A549 (cell line): Measurements from ENCODE around the gene CENPK. TPM values are rescaled to one million over a fixed set of nuclear protein-coding genes. Genes with fewer than 3 reads are reported as not detected.
A peak's percentile ranks its signal among the peaks of the same experiment; 100 is the strongest.

ENCODE experiments used
- ATAC-seq, 2 experiments: fragments of 200-7000 bp in 1 of 2; fragments of >200 bp in 1 of 2; cut with Nextera tagmentation in 1 of 2; cut with Tn5 transposase in 1 of 2; 3 replicates each; pipeline versions ENCODE4 v1.8.0 to v1.9.1; 2018 to 2020; ENCODE audit warnings: mild to moderate bottlenecking in 1 of 2, moderate library complexity in 1 of 2
- CTCF ChIA-PET: fragments of 300-600 bp; sonication (Branson Sonifier 250); formaldehyde crosslinking; extraction: SDS; loops from one replicate; lab custom pipeline; 2021; ENCODE audit warnings: antibody characterized with exemption, inconsistent platforms; lab: Yijun Ruan, JAX
- POLR2A ChIA-PET: fragments of 350-600 bp; formaldehyde crosslinking; extraction: SDS; loops from one replicate; lab custom pipeline; 2021; ENCODE audit warnings: antibody characterized with exemption, inconsistent platforms; lab: Yijun Ruan, JAX
- DNase-seq, 2 experiments: peaks; one replicate each; pipeline versions ENCODE4 v3.0.0 to v3.0.0-alpha.2; 2011 to 2016; ENCODE audit warnings: low read depth in 1 of 2, low spot score in 1 of 2
- FAIRE-seq: peaks from 2 replicates; lab custom pipeline; 2011; peaks lifted over from hg19 to GRCh38; lab: Jason Lieb, UNC
- H3K27ac ChIP-seq, 2 experiments: fragments of >200 bp; sonication (Bioruptor Twin); formaldehyde crosslinking; 3 replicates each; pipeline ENCODE4 v1.5.1; 2016 to 2017
- H3K4me1 ChIP-seq: fragments of >200 bp; sonication (Bioruptor Twin); formaldehyde crosslinking; 3 replicates; pipeline ENCODE4 v1.6.1; 2016
- H3K4me2 ChIP-seq: fragments of >200 bp; sonication (Bioruptor Twin); formaldehyde crosslinking; 3 replicates; pipeline ENCODE4 v1.6.1; 2016
- H3K4me3 ChIP-seq: fragments of >200 bp; sonication (Bioruptor Twin); formaldehyde crosslinking; 3 replicates; pipeline ENCODE4 v1.5.1; 2016
- H3K9me3 ChIP-seq: fragments of >200 bp; sonication (Bioruptor Twin); formaldehyde crosslinking; 3 replicates; pipeline ENCODE4 v1.6.1; 2016
- CHD4 ChIP-seq: fragments of 200-600 bp; sonication (generic); IDR thresholded peaks from 2 replicates; pipeline ENCODE4 v1.6.1; 2016; ENCODE audit warnings: antibody characterized with exemption, mild to moderate bottlenecking, borderline replicate concordance
- EHMT2 ChIP-seq: fragments of 200-600 bp; sonication (generic); IDR thresholded peaks from 2 replicates; pipeline ENCODE4 v1.6.1; 2016; ENCODE audit warnings: antibody characterized with exemption, low read depth, mild to moderate bottlenecking, moderate library complexity
- FOSL2 ChIP-seq, 2 experiments: fragments of 450-650 bp in 1 of 2; fragments of >200 bp in 1 of 2; sonication (Bioruptor Twin) in 1 of 2; formaldehyde crosslinking; IDR thresholded peaks; 2 replicates each; pipeline versions ENCODE4 v1.5.0 to v1.6.1; 2016 to 2020; ENCODE audit warnings: mild to moderate bottlenecking in 1 of 2, moderate library complexity in 1 of 2
- GATA3 ChIP-seq: IDR thresholded peaks from 2 replicates; pipeline ENCODE4 v1.6.1; 2012; ENCODE audit warnings: borderline replicate concordance
- HOXA7 ChIP-seq: fragments of 250-450 bp; sonication (Bioruptor Pico); IDR thresholded peaks from 2 replicates; pipeline ENCODE4 v1.5.0; 2020; ENCODE audit warnings: mild to moderate bottlenecking, moderate library complexity
- JUN ChIP-seq, 2 experiments: fragments of >200 bp; sonication (Bioruptor Twin); formaldehyde crosslinking; IDR thresholded peaks; 2 replicates in 1 of 2; 3 replicates in 1 of 2; pipeline ENCODE4 v1.6.1; 2016 to 2017
- KDM1A ChIP-seq: fragments of 200-600 bp; sonication (generic); IDR thresholded peaks from 2 replicates; pipeline ENCODE4 v1.6.1; 2016; ENCODE audit warnings: low read depth, mild to moderate bottlenecking
- MAZ ChIP-seq: fragments of 150-350 bp; IDR thresholded peaks from 2 replicates; pipeline ENCODE4 v1.6.1; 2014; ENCODE audit warnings: antibody characterized with exemption, low read depth, low read length, borderline replicate concordance
- RAD21 ChIP-seq, 2 experiments: fragments of >200 bp in 1 of 2; sonication (Bioruptor Twin) in 1 of 2; formaldehyde crosslinking in 1 of 2; IDR thresholded peaks in 1 of 2; conservative IDR thresholded peaks in 1 of 2; 2 replicates in 1 of 2; 3 replicates in 1 of 2; pipeline ENCODE4 v1.6.1; 2012 to 2018; ENCODE audit warnings: inconsistent platforms in 1 of 2
- RCOR1 ChIP-seq: fragments of 150-350 bp; IDR thresholded peaks from 2 replicates; pipeline ENCODE4 v1.6.1; 2014; ENCODE audit warnings: antibody characterized with exemption, low read length, low read depth
- SMC3 ChIP-seq: fragments of >200 bp; sonication (Bioruptor Twin); formaldehyde crosslinking; IDR thresholded peaks from 3 replicates; pipeline ENCODE4 v1.6.1; 2018; ENCODE audit warnings: inconsistent platforms
- WGBS: methylation state at CpG from one replicate; pipeline ENCODE4 v1.1.6; 2017; ENCODE audit errors: missing lambda C conversion rate; 5-methylcytosine and 5-hydroxymethylcytosine counted together
- polyA plus RNA-seq, 4 experiments: library from polyadenylated mRNA; depleted of rRNA in 3 of 4; stranded (reverse); fragments of >200 nt; fragmentation: RNase III in 1 of 4; extraction: RNeasy Plus Mini Kit Qiagen cat#74134 plus additional on column Dnase treatment in 1 of 4; gene quantifications; 2 replicates in 3 of 4; 3 replicates in 1 of 4; pipeline ENCODE4 v1.2.3, GENCODE V29; 2011 to 2017
- TF ChIP-seq, protein P1 (sequence below): fragments of >200 bp; sonication (Bioruptor Twin); formaldehyde crosslinking; IDR thresholded peaks from 3 replicates; pipeline ENCODE4 v1.5.1; 2016
- TF ChIP-seq, protein P2 (sequence below): IDR thresholded peaks from 2 replicates; pipeline ENCODE4 v1.6.1; 2012
- TF ChIP-seq, protein P3 (sequence below): fragments of 250-450 bp; sonication (Bioruptor Pico); IDR thresholded peaks from 2 replicates; pipeline ENCODE4 v1.5.0; 2020; ENCODE audit warnings: low read depth, mild to moderate bottlenecking, moderate library complexity
- TF ChIP-seq, protein P4 (sequence below): fragments of >200 bp; sonication (Bioruptor Twin); formaldehyde crosslinking; IDR thresholded peaks from 3 replicates; pipeline ENCODE4 v1.6.1; 2016

CENPK gene
- polyA plus RNA-seq, 2 of the 4 experiments (the other 2 are of a cell fraction) = 71.2 to 72.7 TPM

DNA sequence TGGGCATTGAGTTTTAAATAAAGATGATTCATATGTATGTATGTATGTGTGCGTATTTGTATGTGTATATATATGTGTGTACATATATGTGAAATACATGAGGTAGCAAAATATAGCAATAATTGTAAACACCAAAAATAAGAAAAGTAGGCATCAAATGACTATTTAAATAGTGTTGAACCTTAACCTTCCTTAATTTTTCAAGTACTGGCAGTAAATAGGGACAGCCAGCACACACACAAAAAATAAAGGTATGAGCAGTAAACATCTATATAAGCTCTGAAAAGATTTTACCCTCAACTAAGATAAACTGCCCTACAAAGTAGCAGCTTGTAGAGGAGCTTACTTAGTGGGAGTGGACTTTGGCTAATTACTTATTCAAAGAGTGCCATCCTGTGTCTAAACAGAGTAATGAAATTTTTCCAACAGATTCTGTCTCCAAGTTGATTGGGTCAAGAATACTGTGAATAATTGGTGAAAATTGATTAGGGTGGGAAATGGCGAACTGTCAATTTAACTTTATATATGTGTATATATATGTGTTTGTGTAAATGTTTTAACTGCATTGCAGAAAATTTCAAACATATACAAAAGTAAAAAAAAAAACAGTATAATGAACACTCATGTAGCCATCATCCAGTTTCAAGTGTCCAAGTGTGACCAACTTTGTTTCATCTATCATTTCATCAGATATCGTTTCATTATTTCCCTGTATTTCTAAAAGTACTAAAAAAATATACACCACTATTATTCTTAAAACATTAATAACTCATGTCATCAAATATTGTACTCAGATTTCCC, 79.2 kb downstream of the CENPK start:
- Histone ChIP-seq H3K4me1 (peaks cover 22% of the 10 kb centered on the region; the same call in 2 of the 3 replicates), H3K4me2 (peak overlapping the region; percentile 100), H3K27ac (no peak overlapping the region)
- DNase-seq = peak in 1 of 2 experiments; percentile 63
- CTCF ChIA-PET = interaction anchor here (0.6 to 5.1 kb wide), 27 partner anchors 9 to 850 kb away, joined by 3 to 41 read pairs (median 3); no protein-coding TSS in a partner anchor
- peak; percentile 36 for FAIRE-seq
- TF ChIP-seq CHD4 = no peak
- TF ChIP-seq RAD21 (conservative IDR thresholded peaks at IDR 0.05 in 1 of 2, IDR thresholded peaks at IDR 0.05 in 1 of 2) = peak; percentile 85 to 88
- TF ChIP-seq, protein P1, sequence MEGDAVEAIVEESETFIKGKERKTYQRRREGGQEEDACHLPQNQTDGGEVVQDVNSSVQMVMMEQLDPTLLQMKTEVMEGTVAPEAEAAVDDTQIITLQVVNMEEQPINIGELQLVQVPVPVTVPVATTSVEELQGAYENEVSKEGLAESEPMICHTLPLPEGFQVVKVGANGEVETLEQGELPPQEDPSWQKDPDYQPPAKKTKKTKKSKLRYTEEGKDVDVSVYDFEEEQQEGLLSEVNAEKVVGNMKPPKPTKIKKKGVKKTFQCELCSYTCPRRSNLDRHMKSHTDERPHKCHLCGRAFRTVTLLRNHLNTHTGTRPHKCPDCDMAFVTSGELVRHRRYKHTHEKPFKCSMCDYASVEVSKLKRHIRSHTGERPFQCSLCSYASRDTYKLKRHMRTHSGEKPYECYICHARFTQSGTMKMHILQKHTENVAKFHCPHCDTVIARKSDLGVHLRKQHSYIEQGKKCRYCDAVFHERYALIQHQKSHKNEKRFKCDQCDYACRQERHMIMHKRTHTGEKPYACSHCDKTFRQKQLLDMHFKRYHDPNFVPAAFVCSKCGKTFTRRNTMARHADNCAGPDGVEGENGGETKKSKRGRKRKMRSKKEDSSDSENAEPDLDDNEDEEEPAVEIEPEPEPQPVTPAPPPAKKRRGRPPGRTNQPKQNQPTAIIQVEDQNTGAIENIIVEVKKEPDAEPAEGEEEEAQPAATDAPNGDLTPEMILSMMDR = peak; percentile 79
- TF ChIP-seq HOXA7 (CRISPR knock-in tag) = no peak
- TF ChIP-seq KDM1A = no peak
- no peak for TF ChIP-seq RCOR1
- peak; percentile 71 for TF ChIP-seq SMC3
- no peak for TF ChIP-seq MAZ
- TF ChIP-seq JUN (IDR thresholded peaks at IDR 0.05) = no peak
- no peak for TF ChIP-seq EHMT2
- TF ChIP-seq, all 56 proteins: peak for 3
- Histone ChIP-seq H3K9me3 (no peaks in the 10 kb centered on the region), H3K4me3 (peak overlapping the region; percentile 65; the same call in 2 of the 3 replicates)
- ATAC-seq = peak; percentile 62 to 75; a peak in 5 of 6 replicates
- 2% methylated on average over 3 of the region's 3 CpGs for WGBS
- POLR2A ChIA-PET = interaction anchor here (0.6 to 4.4 kb wide), 3 partner anchors 267 to 380 kb away, joined by 3 to 22 read pairs (median 4); no protein-coding TSS in a partner anchor

DNA sequence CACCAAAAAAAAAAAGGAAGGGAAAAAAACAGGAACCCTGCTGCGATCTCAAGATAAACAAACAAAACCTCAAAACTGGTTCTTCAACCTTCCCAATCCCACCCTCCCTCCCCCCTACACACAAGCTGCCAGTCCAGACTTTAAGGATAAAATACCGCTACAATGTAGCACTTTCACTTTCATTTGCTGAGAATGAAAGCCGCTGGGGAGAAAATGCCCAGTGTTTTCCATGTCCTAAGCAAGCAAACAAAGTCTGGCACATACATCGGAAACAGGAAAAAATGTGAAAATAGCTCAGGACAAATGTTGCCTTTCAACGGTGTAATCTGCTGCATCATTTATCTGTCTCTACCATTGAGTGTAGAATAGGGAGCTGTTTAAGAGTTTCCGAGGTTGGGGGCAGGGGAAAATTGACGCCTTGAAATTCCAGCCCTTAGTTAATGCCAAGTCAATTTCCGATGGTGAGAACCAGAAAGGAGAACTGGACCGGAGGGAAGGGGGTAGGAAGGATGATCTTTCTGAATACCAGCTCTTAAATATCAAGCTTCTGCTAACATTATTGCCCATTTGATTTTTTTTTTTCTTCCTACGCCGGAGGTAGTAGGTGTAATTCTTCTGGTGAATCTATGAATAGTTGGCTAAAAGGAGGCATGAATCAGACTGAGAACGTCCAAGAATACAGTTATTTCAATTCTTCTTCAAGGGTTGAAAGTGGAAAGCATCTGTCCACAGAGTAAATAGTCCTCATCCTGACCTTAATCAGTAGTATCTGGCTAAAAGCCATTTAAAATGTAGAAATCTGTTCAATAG, 80.0 kb downstream of the CENPK start:
- H3K4me3 ChIP-seq = peak overlapping the region; percentile 65
- TF ChIP-seq, protein P2, sequence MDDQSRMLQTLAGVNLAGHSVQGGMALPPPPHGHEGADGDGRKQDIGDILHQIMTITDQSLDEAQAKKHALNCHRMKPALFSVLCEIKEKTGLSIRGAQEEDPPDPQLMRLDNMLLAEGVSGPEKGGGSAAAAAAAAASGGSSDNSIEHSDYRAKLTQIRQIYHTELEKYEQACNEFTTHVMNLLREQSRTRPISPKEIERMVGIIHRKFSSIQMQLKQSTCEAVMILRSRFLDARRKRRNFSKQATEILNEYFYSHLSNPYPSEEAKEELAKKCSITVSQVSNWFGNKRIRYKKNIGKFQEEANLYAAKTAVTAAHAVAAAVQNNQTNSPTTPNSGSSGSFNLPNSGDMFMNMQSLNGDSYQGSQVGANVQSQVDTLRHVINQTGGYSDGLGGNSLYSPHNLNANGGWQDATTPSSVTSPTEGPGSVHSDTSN = no peak
- TF ChIP-seq, all 56 proteins: peak for 0
- CTCF ChIA-PET = interaction anchor here (0.5 to 5.1 kb wide), 34 partner anchors 8 to 849 kb away, joined by 3 to 41 read pairs (median 3); no protein-coding TSS in a partner anchor
- H3K4me1 ChIP-seq = peaks cover 22% of the 10 kb centered on the region; the same call in 2 of the 3 replicates
- POLR2A ChIA-PET = interaction anchor here (0.6 to 4.4 kb wide), 4 partner anchors 266 to 672 kb away, joined by 3 to 22 read pairs (median 4); no protein-coding TSS in a partner anchor
- FAIRE-seq (no peak), ATAC-seq (peak; percentile 15 to 28; a peak in 4 of 6 replicates), DNase-seq (peak in 1 of 2 experiments; percentile 7)
- H3K27ac ChIP-seq = peak overlapping the region; percentile 42 to 78; a peak in 5 of 6 replicates
- under 1% methylated on average over 12 of the region's 12 CpGs for WGBS
- no peaks in the 10 kb centered on the region for H3K9me3 ChIP-seq
- peak overlapping the region; percentile 100 for H3K4me2 ChIP-seq

DNA sequence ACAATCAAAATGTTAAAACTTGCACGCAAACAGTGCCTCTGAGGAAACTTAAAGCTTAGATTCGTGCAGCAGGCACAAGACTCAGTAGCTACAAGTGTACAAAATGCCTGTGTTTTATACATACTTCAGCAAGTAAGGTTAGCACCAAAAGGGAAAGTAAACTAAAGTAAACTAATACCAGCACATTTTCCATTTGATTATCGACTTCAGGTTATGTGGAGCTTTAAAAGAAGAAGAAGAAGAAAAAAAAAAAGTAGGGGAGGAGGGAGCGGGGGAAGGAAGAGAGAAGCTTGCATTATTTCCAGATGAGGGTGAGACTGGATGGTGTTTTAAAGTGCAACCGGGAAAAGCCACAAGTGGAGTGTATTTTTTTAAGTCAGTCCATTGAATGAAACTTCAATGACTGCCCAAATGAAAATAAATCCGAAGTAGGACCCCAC, 80.7 kb downstream of the CENPK start:
- peak; percentile 35 to 49; a peak in 4 of 6 replicates for ATAC-seq
- whole genome bisulfite sequencing = 0% methylated on average over 6 of the region's 6 CpGs
- H3K27ac ChIP-seq = peak overlapping the region; percentile 42 to 78; a peak in 5 of 6 replicates
- peak overlapping the region; percentile 100 for H3K4me2 ChIP-seq
- FAIRE-seq = no peak
- TF ChIP-seq FOSL2 (IDR thresholded peaks at IDR 0.05) = no peak
- TF ChIP-seq FOSL2 (CRISPR knock-in tag; IDR thresholded peaks at IDR 0.05) = no peak
- TF ChIP-seq, protein P3, sequence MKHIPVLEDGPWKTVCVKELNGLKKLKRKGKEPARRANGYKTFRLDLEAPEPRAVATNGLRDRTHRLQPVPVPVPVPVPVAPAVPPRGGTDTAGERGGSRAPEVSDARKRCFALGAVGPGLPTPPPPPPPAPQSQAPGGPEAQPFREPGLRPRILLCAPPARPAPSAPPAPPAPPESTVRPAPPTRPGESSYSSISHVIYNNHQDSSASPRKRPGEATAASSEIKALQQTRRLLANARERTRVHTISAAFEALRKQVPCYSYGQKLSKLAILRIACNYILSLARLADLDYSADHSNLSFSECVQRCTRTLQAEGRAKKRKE = no peak
- no peak for TF ChIP-seq GATA3
- TF ChIP-seq, protein P4, sequence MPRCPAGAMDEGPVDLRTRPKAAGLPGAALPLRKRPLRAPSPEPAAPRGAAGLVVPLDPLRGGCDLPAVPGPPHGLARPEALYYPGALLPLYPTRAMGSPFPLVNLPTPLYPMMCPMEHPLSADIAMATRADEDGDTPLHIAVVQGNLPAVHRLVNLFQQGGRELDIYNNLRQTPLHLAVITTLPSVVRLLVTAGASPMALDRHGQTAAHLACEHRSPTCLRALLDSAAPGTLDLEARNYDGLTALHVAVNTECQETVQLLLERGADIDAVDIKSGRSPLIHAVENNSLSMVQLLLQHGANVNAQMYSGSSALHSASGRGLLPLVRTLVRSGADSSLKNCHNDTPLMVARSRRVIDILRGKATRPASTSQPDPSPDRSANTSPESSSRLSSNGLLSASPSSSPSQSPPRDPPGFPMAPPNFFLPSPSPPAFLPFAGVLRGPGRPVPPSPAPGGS = no peak
- no peaks in the 10 kb centered on the region for H3K9me3 ChIP-seq
- H3K4me3 ChIP-seq = peak overlapping the region; percentile 65
- H3K4me1 ChIP-seq = peaks cover 22% of the 10 kb centered on the region; the same call in 2 of the 3 replicates
- ChIA-PET POLR2A (interaction anchor here (0.7 to 4.4 kb wide), 4 partner anchors 204 to 671 kb away, joined by 3 to 22 read pairs (median 4); no protein-coding TSS in a partner anchor), CTCF (interaction anchor here (0.7 to 5.1 kb wide), 12 partner anchors 12 to 847 kb away, joined by 3 to 41 read pairs (median 3); no protein-coding TSS in a partner anchor)
- no peak for DNase-seq
